K562 (cell line): ENCODE results near the gene ADAMTS14. TPM values are rescaled to one million over a fixed set of nuclear protein-coding genes. Genes with fewer than 3 reads are reported as not detected.

Source experiments
- ATAC-seq: fragments of 200-7000 bp; cut with Tn5 transposase; 3 replicates; pipeline ENCODE4 v1.9.1; 2020; ENCODE audit warnings: moderate library complexity
- BruUV-seq: library from RNA; stranded (reverse); fragments of 400-500 nt; replicated peaks from 2 replicates; lab custom pipeline; 2021; lab: Mats Ljungman, UMichigan
- CTCF ChIA-PET: fragments of 300-600 bp; formaldehyde crosslinking; extraction: SDS; loops from one replicate; lab custom pipeline; 2021; ENCODE audit warnings: low intra/inter-chr PET ratio; lab: Yijun Ruan, JAX
- POLR2A ChIA-PET: fragments of 300-600, 350-650 bp; sonication (Branson Sonifier 250); formaldehyde crosslinking; extraction: SDS; loops from one replicate; lab custom pipeline; 2021; ENCODE audit warnings: antibody characterized with exemption, inconsistent platforms; lab: Yijun Ruan, JAX
- DNase-seq, 4 experiments: peaks; one replicate each; pipeline versions ENCODE4 v3.0.0 to v3.0.0-alpha.2; 2011 to 2018; ENCODE audit warnings: low spot score in 3 of 4, mixed read lengths in 3 of 4; ENCODE audit errors: extremely low read depth in 1 of 4
- FAIRE-seq: peaks from 2 replicates; lab custom pipeline; 2011; peaks lifted over from hg19 to GRCh38; lab: Jason Lieb, UNC
- H2AFZ ChIP-seq: 2 replicates; pipeline ENCODE4 v1.6.0; 2011; ENCODE audit warnings: low read depth, low read length, control low read depth, inconsistent platforms
- H3K27ac ChIP-seq: fragments of 200-600 bp; 3 replicates; pipeline ENCODE4 v1.8.0; 2011; ENCODE audit warnings: low read depth, mild to moderate bottlenecking, control low read depth, inconsistent platforms, low read length, moderate library complexity, mixed read lengths; ENCODE audit errors: extremely low read depth
- H3K27me3 ChIP-seq, 2 experiments: fragments of 300-600 bp in 1 of 2; 2 replicates in 1 of 2; 3 replicates in 1 of 2; pipeline versions ENCODE4 v1.6.0 to v1.8.0; 2011; ENCODE audit warnings: inconsistent platforms in 2 of 2, low read length in 2 of 2, mild to moderate bottlenecking in 1 of 2, mixed read lengths in 1 of 2, moderate library complexity in 1 of 2; ENCODE audit not compliant: control insufficient read depth in 2 of 2, insufficient read depth in 2 of 2
- H3K36me3 ChIP-seq: fragments of 300-600 bp; 3 replicates; pipeline ENCODE4 v1.8.0; 2011; ENCODE audit warnings: mild to moderate bottlenecking, low read length, inconsistent platforms; ENCODE audit not compliant: control insufficient read depth, insufficient read depth
- H3K4me1 ChIP-seq, 2 experiments: fragments of 200-600 bp in 1 of 2; replicated peaks in 1 of 2; 2 replicates in 1 of 2; 3 replicates in 1 of 2; pipeline versions ENCODE4 v1.5.1 to v1.8.0; 2011; ENCODE audit warnings: inconsistent platforms in 2 of 2, low read length in 2 of 2, mild to moderate bottlenecking in 1 of 2, mixed read lengths in 1 of 2, moderate library complexity in 1 of 2; ENCODE audit not compliant: control insufficient read depth in 2 of 2, insufficient read depth in 2 of 2
- H3K4me2 ChIP-seq: 2 replicates; pipeline ENCODE4 v1.6.1; 2011; ENCODE audit warnings: low read length, control low read depth, inconsistent platforms, mixed read lengths; ENCODE audit not compliant: insufficient read depth
- H3K4me3 ChIP-seq: fragments of 200-600 bp; sonication (generic), shearing (Covaris generic); 2 replicates; pipeline ENCODE4 v1.5.1; 2016; ENCODE audit warnings: control low read depth, inconsistent platforms
- H3K79me2 ChIP-seq: fragments of 200-600 bp; 3 replicates; pipeline ENCODE4 v1.8.0; 2011; ENCODE audit warnings: low read length, inconsistent platforms; ENCODE audit not compliant: control insufficient read depth, insufficient read depth
- H3K9ac ChIP-seq, 2 experiments: 2 replicates each; pipeline versions ENCODE4 v1.6.0 to v1.6.1; 2011; ENCODE audit warnings: low read depth in 2 of 2, low read length in 2 of 2, control low read depth in 1 of 2, inconsistent platforms in 1 of 2, mild to moderate bottlenecking in 1 of 2, mixed read lengths in 1 of 2; ENCODE audit not compliant: insufficient read depth in 1 of 2
- H3K9me1 ChIP-seq: one replicate; pipeline ENCODE4 v1.6.0; 2011; ENCODE audit warnings: inconsistent platforms, mild to moderate bottlenecking, low read length, moderate library complexity; ENCODE audit not compliant: control insufficient read depth, insufficient read depth
- H3K9me3 ChIP-seq: replicated peaks from 2 replicates; pipeline ENCODE4 v1.5.1; 2011; ENCODE audit warnings: low read depth, low read length, inconsistent platforms; ENCODE audit not compliant: control insufficient read depth, insufficient read depth
- H4K20me1 ChIP-seq: replicated peaks from 2 replicates; pipeline ENCODE4 v1.6.1; 2011; ENCODE audit warnings: low read length, inconsistent platforms, mixed read lengths; ENCODE audit not compliant: control insufficient read depth, insufficient read depth
- FIP1L1 ChIP-seq: fragments of 200-400 bp; formaldehyde crosslinking; IDR thresholded peaks from 2 replicates; pipeline ENCODE4 v1.6.1; 2018; ENCODE audit warnings: mild to moderate bottlenecking, low read depth, low read length; ENCODE audit not compliant: poor library complexity, severe bottlenecking
- FOXP1 ChIP-seq: sonication (generic); formaldehyde crosslinking; IDR thresholded peaks from 2 replicates; pipeline ENCODE4 v1.8.0; 2022; ENCODE audit warnings: mild to moderate bottlenecking, missing genetic modification reagents
- KDM5B ChIP-seq: fragments of 200-600 bp; sonication (generic); IDR thresholded peaks from 2 replicates; pipeline ENCODE4 v1.6.1; 2012; ENCODE audit warnings: low read depth, mild to moderate bottlenecking, moderate library complexity, low read length, control low read depth, inconsistent platforms; ENCODE audit not compliant: insufficient replicate concordance
- MAX ChIP-seq: sonication (generic); formaldehyde crosslinking; IDR thresholded peaks from 2 replicates; pipeline ENCODE4 v1.9.0; 2022; ENCODE audit warnings: mild to moderate bottlenecking, missing genetic modification reagents
- MXI1 ChIP-seq: IDR thresholded peaks from 2 replicates; pipeline ENCODE4 v1.6.1; 2011; ENCODE audit warnings: low read depth, mild to moderate bottlenecking, improper control_type of control experiment, low read length
- NR2C2 ChIP-seq, 2 experiments: fragments of 200-800 bp in 1 of 2; sonication (Bioruptor generic) in 1 of 2; sonication (generic) in 1 of 2; formaldehyde crosslinking in 1 of 2; IDR thresholded peaks; 2 replicates each; pipeline versions ENCODE4 v1.6.1 to v1.8.0; 2016 to 2022; ENCODE audit warnings: mild to moderate bottlenecking in 1 of 2, missing compliant biosample characterization in 1 of 2, missing genetic modification characterization in 1 of 2, missing genetic modification reagents in 1 of 2
- PCBP1 ChIP-seq: fragments of 200-400 bp; formaldehyde crosslinking; IDR thresholded peaks from 2 replicates; pipeline ENCODE4 v1.6.1; 2018; ENCODE audit warnings: mild to moderate bottlenecking, low read depth, low read length; ENCODE audit not compliant: poor library complexity, severe bottlenecking
- RBM39 ChIP-seq: fragments of 200-400 bp; formaldehyde crosslinking; optimal IDR thresholded peaks from 2 replicates; pipeline ENCODE3; 2018; ENCODE audit warnings: low read depth, low read length
- SP2 ChIP-seq: IDR thresholded peaks from 2 replicates; pipeline ENCODE4 v1.6.1; 2011; ENCODE audit warnings: mild to moderate bottlenecking, low read depth, low read length, moderate library complexity; ENCODE audit not compliant: poor library complexity, severe bottlenecking; ENCODE audit errors: extremely low read depth
- ZEB2 ChIP-seq: fragments of 450-650 bp; IDR thresholded peaks from 2 replicates; pipeline ENCODE4 v1.6.1; 2016
- ZNF133 ChIP-seq: fragments of 250-450 bp; sonication (Bioruptor Pico); IDR thresholded peaks from 2 replicates; pipeline ENCODE4 v1.4.0; 2020; ENCODE audit warnings: mild to moderate bottlenecking
- ZNF143 ChIP-seq: sonication (generic); formaldehyde crosslinking; IDR thresholded peaks from 2 replicates; pipeline ENCODE4 v1.9.0; 2022; ENCODE audit warnings: mild to moderate bottlenecking, missing genetic modification reagents
- ZNF507 ChIP-seq: conservative IDR thresholded peaks from 2 replicates; pipeline ENCODE4 v1.6.1; 2017; ENCODE audit warnings: missing genetic modification characterization, missing compliant biosample characterization
- ZNF696 ChIP-seq: fragments of 250-450 bp; sonication (Bioruptor Pico); conservative IDR thresholded peaks from 2 replicates; pipeline ENCODE4 v1.4.0; 2020; ENCODE audit warnings: mild to moderate bottlenecking, moderate library complexity
- ZSCAN32 ChIP-seq: fragments of 450-650 bp; formaldehyde crosslinking; IDR thresholded peaks from 2 replicates; pipeline ENCODE4 v1.4.0; 2020; ENCODE audit warnings: mild to moderate bottlenecking, moderate library complexity
- WGBS: fragments of 100-300 bp; shearing (Covaris generic); methylation state at CpG from one replicate; pipeline ENCODE4 v1.1.6; 2016; ENCODE audit warnings: low coverage, mixed read lengths; ENCODE audit not compliant: insufficient coverage; ENCODE audit errors: missing lambda C conversion rate; 5-methylcytosine and 5-hydroxymethylcytosine counted together
- in situ Hi-C: fragments of 300-500 bp; cut with MboI; formaldehyde crosslinking; loops from 4 replicates; pipeline ENCODE4 v1.15.0; 2018; ENCODE audit warnings: inconsistent platforms, mixed read lengths
- intact Hi-C: fragments of 100-400 bp; cut with micrococcal nuclease; formaldehyde crosslinking; loops from 2 replicates; pipeline ENCODE4 v1.14.2; 2022
- polyA plus RNA-seq, 8 experiments: library from polyadenylated mRNA; depleted of rRNA in 4 of 8; stranded (reverse) in 5 of 8; unstranded in 3 of 8; fragments of >200 nt; fragmentation: Nextera tagmentation in 2 of 8; fragmentation: Illumina TruSeq in 1 of 8; extraction: Ambion mirVana in 2 of 8; extraction: Trizol in 1 of 8; gene quantifications; 2 replicates each; pipeline versions ENCODE4 v1.2.1 to v1.2.3, GENCODE V29; 2011 to 2014; ENCODE audit warnings: inconsistent platforms in 1 of 8, missing spikeins in 1 of 8
- total RNA-seq, 7 experiments: library from RNA; depleted of rRNA in 6 of 7; stranded (reverse); fragments of >200 nt in 6 of 7; fragmentation: Illumina TruSeq in 2 of 7; extraction: Trizol in 2 of 7; gene quantifications; 2 replicates each; pipeline versions ENCODE4 v1.2.1 to v1.2.3, GENCODE V29; 2011 to 2021; ENCODE audit warnings: low replicate concordance in 1 of 7
- TF ChIP-seq, protein P1 (sequence below): fragments of 250-450 bp; sonication (Bioruptor Pico); IDR thresholded peaks from 2 replicates; pipeline ENCODE4 v1.4.0; 2020; ENCODE audit warnings: mild to moderate bottlenecking
- TF ChIP-seq, protein P2 (sequence below): fragments of 450-650 bp; formaldehyde crosslinking; IDR thresholded peaks from 2 replicates; pipeline ENCODE4 v1.4.0; 2020; ENCODE audit warnings: mild to moderate bottlenecking, moderate library complexity
- TF ChIP-seq, protein P3 (sequence below): sonication (generic); formaldehyde crosslinking; IDR thresholded peaks from 2 replicates; pipeline ENCODE4 v1.9.0; 2022; ENCODE audit warnings: mild to moderate bottlenecking, missing genetic modification reagents

Gene ADAMTS14
- total and polyA plus RNA-seq, 9 of the 15 experiments (the other 6 are each of a cell fraction or from before 2014, with no cell fraction given): 0.04 to 37.4 (median 15.9) TPM

DNA sequence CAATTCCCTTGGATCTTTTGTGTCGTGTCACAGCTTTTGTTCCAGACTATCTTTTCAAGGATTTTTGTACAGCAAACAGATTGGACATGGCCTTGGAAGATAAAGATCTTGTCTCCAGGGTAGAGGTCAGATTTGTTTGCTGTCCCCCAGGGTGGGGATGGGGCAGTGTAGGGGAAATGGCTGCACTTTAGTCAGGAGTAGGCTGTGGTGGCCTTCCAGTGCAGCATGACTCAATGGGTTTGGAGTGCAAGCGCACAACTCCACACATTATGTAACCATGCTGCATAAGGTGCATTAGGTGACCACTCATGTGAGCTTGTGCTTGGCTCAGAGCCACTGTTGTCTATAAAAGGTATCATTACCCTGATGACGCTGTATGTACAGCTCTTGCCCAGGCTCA is 23.9 kb upstream of the ADAMTS14 start (continued):
- TF ChIP-seq MAX (CRISPR knock-in tag): peak; percentile 63; the same call in 1 of the 2 replicates
- TF ChIP-seq FIP1L1: no peak
- no peak for TF ChIP-seq SP2
- TF ChIP-seq PCBP1: no peak
- TF ChIP-seq ZEB2: peak; percentile 44; the same call in 1 of the 2 replicates
- TF ChIP-seq NR2C2 (CRISPR knock-in tag; IDR thresholded peaks at IDR 0.05): 0 out of 2 replicates have a peak, but pooled peaks have one; percentile 51
- TF ChIP-seq NR2C2 (tag; IDR thresholded peaks at IDR 0.05): no peak
- no peak for TF ChIP-seq RBM39

DNA sequence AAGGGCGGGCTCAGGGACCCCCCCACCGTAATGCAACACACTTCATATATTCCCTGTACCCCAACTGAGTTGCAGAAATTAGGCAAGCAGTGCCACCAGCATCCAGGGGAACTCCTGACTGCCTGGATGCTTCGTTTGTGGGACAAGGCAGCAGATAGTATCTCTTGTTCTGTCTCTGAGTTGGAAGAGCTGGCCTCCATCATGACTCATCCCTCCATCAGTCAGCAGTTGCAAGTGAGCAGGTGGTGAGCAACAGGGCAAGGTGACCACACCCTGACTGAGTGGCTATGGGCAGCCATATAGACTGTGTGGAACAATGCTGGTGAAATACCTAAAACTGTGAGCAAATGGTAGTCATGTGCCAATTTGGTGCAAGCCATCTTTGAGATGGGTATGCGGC is 22.8 kb upstream of the ADAMTS14 start:
- CTCF ChIA-PET: no interaction called here
- in situ Hi-C loops: no loop called here
- TF ChIP-seq ZNF696 (CRISPR knock-in tag) (no peak), ZNF133 (CRISPR knock-in tag) (no peak), ZNF507 (tag) (no peak), KDM5B (no peak), ZSCAN32 (CRISPR knock-in tag) (no peak), FOXP1 (CRISPR knock-in tag) (no peak), ZNF143 (CRISPR knock-in tag) (no peak), MXI1 (no peak)
- TF ChIP-seq, protein P1, sequence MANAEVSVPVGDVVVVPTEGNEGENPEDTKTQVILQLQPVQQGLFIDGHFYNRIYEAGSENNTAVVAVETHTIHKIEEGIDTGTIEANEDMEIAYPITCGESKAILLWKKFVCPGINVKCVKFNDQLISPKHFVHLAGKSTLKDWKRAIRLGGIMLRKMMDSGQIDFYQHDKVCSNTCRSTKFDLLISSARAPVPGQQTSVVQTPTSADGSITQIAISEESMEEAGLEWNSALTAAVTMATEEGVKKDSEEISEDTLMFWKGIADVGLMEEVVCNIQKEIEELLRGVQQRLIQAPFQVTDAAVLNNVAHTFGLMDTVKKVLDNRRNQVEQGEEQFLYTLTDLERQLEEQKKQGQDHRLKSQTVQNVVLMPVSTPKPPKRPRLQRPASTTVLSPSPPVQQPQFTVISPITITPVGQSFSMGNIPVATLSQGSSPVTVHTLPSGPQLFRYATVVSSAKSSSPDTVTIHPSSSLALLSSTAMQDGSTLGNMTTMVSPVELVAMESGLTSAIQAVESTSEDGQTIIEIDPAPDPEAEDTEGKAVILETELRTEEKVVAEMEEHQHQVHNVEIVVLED: no peak
- TF ChIP-seq, protein P2, sequence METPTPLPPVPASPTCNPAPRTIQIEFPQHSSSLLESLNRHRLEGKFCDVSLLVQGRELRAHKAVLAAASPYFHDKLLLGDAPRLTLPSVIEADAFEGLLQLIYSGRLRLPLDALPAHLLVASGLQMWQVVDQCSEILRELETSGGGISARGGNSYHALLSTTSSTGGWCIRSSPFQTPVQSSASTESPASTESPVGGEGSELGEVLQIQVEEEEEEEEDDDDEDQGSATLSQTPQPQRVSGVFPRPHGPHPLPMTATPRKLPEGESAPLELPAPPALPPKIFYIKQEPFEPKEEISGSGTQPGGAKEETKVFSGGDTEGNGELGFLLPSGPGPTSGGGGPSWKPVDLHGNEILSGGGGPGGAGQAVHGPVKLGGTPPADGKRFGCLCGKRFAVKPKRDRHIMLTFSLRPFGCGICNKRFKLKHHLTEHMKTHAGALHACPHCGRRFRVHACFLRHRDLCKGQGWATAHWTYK (CRISPR knock-in tag): no peak
- TF ChIP-seq, protein P3, sequence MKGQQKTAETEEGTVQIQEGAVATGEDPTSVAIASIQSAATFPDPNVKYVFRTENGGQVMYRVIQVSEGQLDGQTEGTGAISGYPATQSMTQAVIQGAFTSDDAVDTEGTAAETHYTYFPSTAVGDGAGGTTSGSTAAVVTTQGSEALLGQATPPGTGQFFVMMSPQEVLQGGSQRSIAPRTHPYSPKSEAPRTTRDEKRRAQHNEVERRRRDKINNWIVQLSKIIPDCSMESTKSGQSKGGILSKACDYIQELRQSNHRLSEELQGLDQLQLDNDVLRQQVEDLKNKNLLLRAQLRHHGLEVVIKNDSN (CRISPR knock-in tag): no peak

More for the DNA sequence above, 22.8 kb upstream of the ADAMTS14 start:
- DNase-seq: peak; percentile 68 to 87 (median 78)
- no TSS peak for BruUV-seq
- POLR2A ChIA-PET: no interaction called here
- Histone ChIP-seq H3K9me3 (peaks cover 48% of the 10 kb centered on the region), H2AFZ (no peak overlapping the region), H3K4me3 (no peak overlapping the region), H3K9ac (no peak overlapping the region), H3K4me1 (peaks cover 10 to 38% of the 10 kb centered on the region in 2 experiments; a peak in 4 of 5 replicates), H3K9me1 (no peaks in the 10 kb centered on the region), H3K27me3 (no peaks in the 10 kb centered on the region), H3K79me2 (no peaks in the 10 kb centered on the region), H4K20me1 (no peaks in the 10 kb centered on the region), H3K4me2 (peak overlapping the region; percentile 13), H3K36me3 (no peaks in the 10 kb centered on the region), H3K27ac (peak overlapping the region; percentile 66; the same call in 2 of the 3 replicates)
- peak; percentile 88 for ATAC-seq
- intact Hi-C loops: no loop called here
- FAIRE-seq: peak; percentile 93
- 21% methylated on average over 4 of the region's 4 CpGs for WGBS
